Measurements from ENCODE around the gene APC. TPM values are rescaled to one million over a fixed set of nuclear protein-coding genes. Genes with fewer than 3 reads are reported as not detected.

The APC gene
- total and polyA plus RNA-seq, 2 of the 13 experiments (the other 11 are each of a cell fraction or from before 2014, with no cell fraction given) = 6.1 to 19.0 TPM

GRCh38 chr5:112697322-112697721 lies 40.4 kb upstream of the APC start:
- TF ChIP-seq ZNF580 (CRISPR knock-in tag; IDR thresholded peaks at IDR 0.05; ENCODE audit: borderline replicate concordance, low read depth) (no peak), PRMT3 (CRISPR knock-in tag; IDR thresholded peaks at IDR 0.05; ENCODE audit: borderline replicate concordance, low read depth) (no peak)
- POLR2A ChIA-PET = interaction anchor here (1.3 kb wide), 1 partner anchor 10 kb away, joined by 4 read pairs; no protein-coding TSS in a partner anchor
- CTCF ChIA-PET (ENCODE audit: low intra/inter-chr PET ratio, low total read pairs) = no interaction called here
- no peak overlapping the region for H3K4me2 ChIP-seq (ENCODE audit: low read depth, low read length)
- in situ Hi-C loops (cut with HindIII; ENCODE audit: extremely low pct_ligation_motif_present, low pct_unique_long_range_greater_than_20kb) (no loop called here), intact Hi-C loops (cut with micrococcal nuclease; ENCODE audit: unreplicated experiment) (no loop called here)
- no peaks in the 10 kb centered on the region for H3K36me3 ChIP-seq (replicated peaks in 1 of 2; ENCODE audit: control insufficient read depth in 1 of 2, insufficient read depth in 2 of 2, low read length in 2 of 2)
- no peak for ATAC-seq
- no peak overlapping the region for H2AFZ ChIP-seq (ENCODE audit: low read length)
- no peak overlapping the region for H3K4me3 ChIP-seq (replicated peaks in 1 of 3; ENCODE audit: insufficient read depth in 1 of 3, low read depth in 2 of 3, low read length in 3 of 3)
- H3K27ac ChIP-seq (ENCODE audit: extremely low read length, insufficient read depth, low read length) = no peak overlapping the region
- no peaks in the 10 kb centered on the region for H3K9me3 ChIP-seq (ENCODE audit: low read length)
- FAIRE-seq = no peak
- 0% methylated on average over 2 of the region's 2 CpGs for WGBS (ENCODE audit: low lambda C conversion rate)
- BruUV-seq (replicated peaks) = no TSS peak
- no peak for DNase-seq (ENCODE audit: low spot score)
- H4K20me1 ChIP-seq (ENCODE audit: insufficient read depth, low read length) = no peaks in the 10 kb centered on the region
- no peaks in the 10 kb centered on the region for H3K4me1 ChIP-seq (ENCODE audit: insufficient read depth, low read length)
- H3K27me3 ChIP-seq (ENCODE audit: control insufficient read depth in 1 of 2, insufficient read depth in 2 of 2, low read length in 2 of 2) = no peaks in the 10 kb centered on the region
- no peak overlapping the region for H3K9ac ChIP-seq (ENCODE audit: insufficient read depth, low read depth, low read length)
- H3K79me2 ChIP-seq (ENCODE audit: insufficient read depth, low read length) = no peaks in the 10 kb centered on the region

GRCh38 chr5:112697833-112698232 lies 39.9 kb upstream of the APC start:
- no TSS peak for BruUV-seq (replicated peaks)
- WGBS (ENCODE audit: low lambda C conversion rate) = 0% methylated on average over 2 of the region's 2 CpGs
- TF ChIP-seq MNT (IDR thresholded peaks at IDR 0.05) (no peak), DDIT3 (CRISPR knock-in tag; IDR thresholded peaks at IDR 0.05) (no peak), ZNF292 (CRISPR knock-in tag; IDR thresholded peaks at IDR 0.05; ENCODE audit: borderline replicate concordance, low read depth) (no peak), SOX13 (IDR thresholded peaks at IDR 0.05) (no peak), SOX13 (CRISPR knock-in tag; conservative IDR thresholded peaks at IDR 0.05 in 1 of 2, IDR thresholded peaks at IDR 0.05 in 1 of 2) (no peak), ZBTB7B (CRISPR knock-in tag; IDR thresholded peaks at IDR 0.05) (no peak), SP2 (CRISPR knock-in tag; IDR thresholded peaks at IDR 0.05) (no peak), RBAK (CRISPR knock-in tag; IDR thresholded peaks at IDR 0.05) (no peak), GRHL1 (CRISPR knock-in tag; conservative IDR thresholded peaks at IDR 0.05) (no peak), U2AF2 (IDR thresholded peaks at IDR 0.05; ENCODE audit: low read depth, low read length) (no peak), ISX (CRISPR knock-in tag; conservative IDR thresholded peaks at IDR 0.05) (no peak), ZNF546 (CRISPR knock-in tag; conservative IDR thresholded peaks at IDR 0.05) (no peak), MYNN (CRISPR knock-in tag; IDR thresholded peaks at IDR 0.05; ENCODE audit: low read depth) (no peak), SOX6 (IDR thresholded peaks at IDR 0.05) (no peak), SOX6 (CRISPR knock-in tag; IDR thresholded peaks at IDR 0.05) (no peak)

More at GRCh38 chr5:112697833-112698232, 39.9 kb upstream of the APC start:
- DNase-seq (ENCODE audit: low spot score) (no peak), ATAC-seq (no peak), FAIRE-seq (no peak)
- intact Hi-C loops (cut with micrococcal nuclease; ENCODE audit: unreplicated experiment) = no loop called here
- Histone ChIP-seq H2AFZ (ENCODE audit: low read length) (no peak overlapping the region), H3K4me3 (replicated peaks in 1 of 3; ENCODE audit: insufficient read depth in 1 of 3, low read depth in 2 of 3, low read length in 3 of 3) (no peak overlapping the region), H3K9me3 (ENCODE audit: low read length) (no peaks in the 10 kb centered on the region), H3K4me1 (ENCODE audit: insufficient read depth, low read length) (no peaks in the 10 kb centered on the region), H3K9ac (ENCODE audit: insufficient read depth, low read depth, low read length) (no peak overlapping the region), H3K36me3 (replicated peaks in 1 of 2; ENCODE audit: control insufficient read depth in 1 of 2, insufficient read depth in 2 of 2, low read length in 2 of 2) (no peaks in the 10 kb centered on the region), H4K20me1 (ENCODE audit: insufficient read depth, low read length) (no peaks in the 10 kb centered on the region), H3K79me2 (ENCODE audit: insufficient read depth, low read length) (no peaks in the 10 kb centered on the region), H3K27ac (ENCODE audit: extremely low read length, insufficient read depth, low read length) (no peak overlapping the region), H3K27me3 (ENCODE audit: control insufficient read depth in 1 of 2, insufficient read depth in 2 of 2, low read length in 2 of 2) (no peaks in the 10 kb centered on the region), H3K4me2 (ENCODE audit: low read depth, low read length) (no peak overlapping the region)
- in situ Hi-C loops (cut with HindIII; ENCODE audit: extremely low pct_ligation_motif_present, low pct_unique_long_range_greater_than_20kb) = no loop called here
- ChIA-PET POLR2A (interaction anchor here (1.3 kb wide), 1 partner anchor 10 kb away, joined by 4 read pairs; no protein-coding TSS in a partner anchor), CTCF (ENCODE audit: low intra/inter-chr PET ratio, low total read pairs) (no interaction called here)
